ENCODE data around the gene TRMT10C. TPM values are rescaled to one million over a fixed set of nuclear protein-coding genes. Genes with fewer than 3 reads are reported as not detected.

Gene TRMT10C
- total and polyA plus RNA-seq, 9 of the 15 experiments (the other 6 are each of a cell fraction or from before 2014, with no cell fraction given), result 48.6 to 106 (median 63.9) TPM

DNA sequence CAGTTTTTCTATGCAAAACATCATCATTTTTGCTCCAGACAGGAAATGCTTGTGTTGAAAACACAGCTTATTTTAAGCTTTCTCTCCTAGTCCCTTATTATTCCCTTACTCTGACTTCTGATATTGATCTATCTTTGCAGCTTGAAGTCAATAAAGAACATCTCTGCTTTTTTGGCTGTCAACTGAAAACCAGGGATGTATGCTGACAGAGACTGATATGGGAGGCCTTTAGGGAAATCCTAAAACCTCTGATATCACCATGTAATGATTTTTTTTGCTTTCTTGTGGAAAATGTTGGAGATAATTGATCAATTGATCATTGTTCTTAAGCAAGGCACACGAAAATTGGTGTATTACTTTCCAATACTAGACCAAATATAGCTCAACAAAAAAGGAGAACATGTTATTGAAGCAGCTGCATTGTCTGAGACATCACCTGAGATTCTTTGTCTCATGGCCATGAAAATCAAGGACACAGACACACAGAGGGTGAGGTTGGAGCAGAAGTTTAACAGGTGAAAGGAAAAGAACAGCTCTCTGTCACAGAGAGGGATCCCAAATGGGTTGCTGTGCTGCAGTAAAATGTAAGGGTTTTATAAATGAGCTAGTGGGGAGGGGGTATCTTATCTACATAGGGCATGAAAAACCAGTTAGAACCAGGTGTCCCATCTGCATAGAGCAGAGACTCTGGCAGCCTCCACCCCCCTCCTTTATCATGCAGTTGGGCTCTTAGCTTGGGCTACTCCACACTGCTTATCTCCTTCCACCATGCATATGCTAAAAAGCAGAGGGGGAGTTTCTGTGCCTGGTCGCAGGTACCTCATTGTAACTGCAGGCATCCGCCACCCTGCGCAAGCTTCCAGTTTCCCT, 31.6 kb upstream of the TRMT10C start (continued):
- TF ChIP-seq SFPQ (IDR thresholded peaks at IDR 0.05; ENCODE audit: low read depth, low read length), result no peak
- no peak for TF ChIP-seq ELK3 (CRISPR knock-in tag; IDR thresholded peaks at IDR 0.05)
- peak; percentile 42; the same call in 1 of the 2 replicates for TF ChIP-seq KLF13 (tag; IDR thresholded peaks at IDR 0.05; ENCODE audit: borderline replicate concordance, low read depth)
- no peak for TF ChIP-seq PURB (CRISPR knock-in tag; IDR thresholded peaks at IDR 0.05; ENCODE audit: low read depth)
- TF ChIP-seq ZNF639 (CRISPR knock-in tag; conservative IDR thresholded peaks at IDR 0.05 in 1 of 2, IDR thresholded peaks at IDR 0.05 in 1 of 2), result peak in 1 of 2 experiments; percentile 52; a peak in 1 of 4 replicates
- 0 out of 2 replicates have a peak, but pooled peaks have one; percentile 53 for TF ChIP-seq TCF7 (IDR thresholded peaks at IDR 0.05; ENCODE audit: borderline replicate concordance)
- TF ChIP-seq SLC30A9 (CRISPR knock-in tag; IDR thresholded peaks at IDR 0.05), result no peak
- TF ChIP-seq, protein P1, sequence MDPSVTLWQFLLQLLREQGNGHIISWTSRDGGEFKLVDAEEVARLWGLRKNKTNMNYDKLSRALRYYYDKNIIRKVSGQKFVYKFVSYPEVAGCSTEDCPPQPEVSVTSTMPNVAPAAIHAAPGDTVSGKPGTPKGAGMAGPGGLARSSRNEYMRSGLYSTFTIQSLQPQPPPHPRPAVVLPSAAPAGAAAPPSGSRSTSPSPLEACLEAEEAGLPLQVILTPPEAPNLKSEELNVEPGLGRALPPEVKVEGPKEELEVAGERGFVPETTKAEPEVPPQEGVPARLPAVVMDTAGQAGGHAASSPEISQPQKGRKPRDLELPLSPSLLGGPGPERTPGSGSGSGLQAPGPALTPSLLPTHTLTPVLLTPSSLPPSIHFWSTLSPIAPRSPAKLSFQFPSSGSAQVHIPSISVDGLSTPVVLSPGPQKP (CRISPR knock-in tag; IDR thresholded peaks at IDR 0.05), result no peak
- TF ChIP-seq EP400 (IDR thresholded peaks at IDR 0.05), result peak; percentile 60; the same call in 1 of the 2 replicates
- no peak for TF ChIP-seq NR3C1 (CRISPR knock-in tag; IDR thresholded peaks at IDR 0.05)
- peak; percentile 73; the same call in 1 of the 2 replicates for TF ChIP-seq BACH1 (tag; IDR thresholded peaks at IDR 0.05)
- peak; percentile 99 for TF ChIP-seq CBFA2T3 (IDR thresholded peaks at IDR 0.05)
- TF ChIP-seq, protein P2, sequence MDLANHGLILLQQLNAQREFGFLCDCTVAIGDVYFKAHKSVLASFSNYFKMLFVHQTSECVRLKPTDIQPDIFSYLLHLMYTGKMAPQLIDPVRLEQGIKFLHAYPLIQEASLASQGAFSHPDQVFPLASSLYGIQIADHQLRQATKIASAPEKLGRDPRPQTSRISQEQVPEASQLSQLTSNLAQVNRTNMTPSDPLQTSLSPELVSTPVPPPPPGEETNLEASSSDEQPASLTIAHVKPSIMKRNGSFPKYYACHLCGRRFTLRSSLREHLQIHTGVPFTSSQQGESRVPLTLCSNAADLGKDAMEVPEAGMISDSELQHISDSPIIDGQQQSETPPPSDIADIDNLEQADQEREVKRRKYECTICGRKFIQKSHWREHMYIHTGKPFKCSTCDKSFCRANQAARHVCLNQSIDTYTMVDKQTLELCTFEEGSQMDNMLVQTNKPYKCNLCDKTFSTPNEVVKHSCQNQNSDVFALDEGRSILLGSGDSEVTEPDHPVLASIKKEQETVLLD (IDR thresholded peaks at IDR 0.05), result 0 out of 2 replicates have a peak, but pooled peaks have one; percentile 17
- no peak for TF ChIP-seq HMGXB4 (CRISPR knock-in tag; IDR thresholded peaks at IDR 0.05)
